Upper lobe of right lung (tissue), 1 donor: ENCODE data around the gene OR4F15. TPM values are rescaled to one million over a fixed set of nuclear protein-coding genes. Genes with fewer than 3 reads are reported as not detected.
"Not testable (repeated sequence)": the region's sequence is repeated elsewhere in the genome, so short reads cannot be mapped to it uniquely, and the experiment has no call there.

ENCODE experiments used
- ATAC-seq: fragments of 200-7000 bp; cut with Tn5 transposase; one replicate; pipeline ENCODE4 v1.9.1; 2020; ENCODE audit warnings: mild to moderate bottlenecking, moderate library complexity
- DNase-seq: peaks from one replicate; pipeline ENCODE4 v3.0.0-alpha.2; 2020
- H3K27ac ChIP-seq: fragments of 200-600 bp; one replicate; pipeline ENCODE4 v1.8.0; 2022
- H3K27me3 ChIP-seq: fragments of 200-600 bp; one replicate; pipeline ENCODE4 v1.8.0; 2022; ENCODE audit warnings: mild to moderate bottlenecking
- H3K36me3 ChIP-seq: fragments of 200-600 bp; one replicate; pipeline ENCODE4 v1.8.0; 2022
- H3K4me1 ChIP-seq: fragments of 200-600 bp; one replicate; pipeline ENCODE4 v1.8.0; 2022
- H3K4me3 ChIP-seq: fragments of 200-600 bp; one replicate; pipeline ENCODE4 v1.8.0; 2022; ENCODE audit warnings: mild to moderate bottlenecking
- H3K9me3 ChIP-seq: fragments of 200-600 bp; one replicate; pipeline ENCODE4 v1.8.0; 2022
- CTCF ChIP-seq: fragments of 200-600 bp; IDR thresholded peaks from one replicate; pipeline ENCODE4 v1.8.0; 2022; ENCODE audit warnings: antibody characterized with exemption
- intact Hi-C: fragments of 100-400 bp; cut with DNase I; formaldehyde crosslinking; loops from one replicate; pipeline ENCODE4 v1.11.0; 2022
- long read RNA-seq: library from polyadenylated mRNA; unstranded; transcript quantifications from one replicate; pipeline ENCODE4 v2.0.0, GENCODE V29; 2021
- total RNA-seq: library from RNA; stranded (reverse); fragmentation: NEBNext Ultra II Directional; extraction: Animal tissue kit (Norgen Biotek cat#: 25700); gene quantifications from one replicate; pipeline ENCODE4 v1.2.1, GENCODE V29; 2021
- donor health status: DM: no; HTN: yes; CAD: no; lungs with severe emphysema.

Gene OR4F15
- total RNA-seq, result not detected
- long read RNA-seq, result 0 reads

- ATAC-seq (no peak), DNase-seq (no peak)
- intact Hi-C loops, result no loop called here
- Histone ChIP-seq H3K9me3 (no peaks in the 10 kb centered on the region), H3K36me3 (no peaks in the 10 kb centered on the region), H3K4me1 (no peaks in the 10 kb centered on the region), H3K4me3 (no peak within 1 kb of the TSS), H3K27ac (no peak within 1 kb of the TSS), H3K27me3 (no peaks in the 10 kb centered on the region)
- no peak for TF ChIP-seq CTCF
These were observed at the start of gene OR4F15 for GRCh38 chr15:101811902-101812301. Gene OR4F15, plus strand, starts transcription at chr15:101812202. Its CDS starts 5,985 bp downstream, at chr15:101818187.

GRCh38 chr15:101764669-101765339, 47.2 kb upstream of the OR4F15 start:
- H3K36me3 ChIP-seq, H3K27me3 ChIP-seq, H3K4me3 ChIP-seq, H3K27ac ChIP-seq, ATAC-seq, DNase-seq, H3K4me1 ChIP-seq, intact Hi-C loops, H3K9me3 ChIP-seq: not testable (repeated sequence)

- H3K36me3 ChIP-seq, intact Hi-C loops, DNase-seq, ATAC-seq, H3K4me1 ChIP-seq, H3K27ac ChIP-seq, H3K9me3 ChIP-seq, H3K27me3 ChIP-seq, H3K4me3 ChIP-seq: not testable (repeated sequence)
These were observed 46.7 kb upstream of the OR4F15 start for GRCh38 chr15:101765340-101765671.

GRCh38 chr15:101765772-101766456, 46.1 kb upstream of the OR4F15 start:
- ATAC-seq, result peak; percentile 25
- Histone ChIP-seq H3K27ac (no peak overlapping the region), H3K36me3 (no peaks in the 10 kb centered on the region), H3K9me3 (no peaks in the 10 kb centered on the region), H3K4me1 (no peaks in the 10 kb centered on the region), H3K27me3 (no peaks in the 10 kb centered on the region), H3K4me3 (no peak overlapping the region)
- intact Hi-C loops, result no loop called here
- no peak for TF ChIP-seq CTCF
- no peak for DNase-seq

GRCh38 chr15:101767083-101767640, 44.8 kb upstream of the OR4F15 start:
- H3K27ac ChIP-seq, H3K4me1 ChIP-seq, H3K4me3 ChIP-seq, intact Hi-C loops, H3K9me3 ChIP-seq, DNase-seq, H3K36me3 ChIP-seq, ATAC-seq, H3K27me3 ChIP-seq: not testable (repeated sequence)

GRCh38 chr15:101772921-101773320, 39.1 kb upstream of the OR4F15 start:
- H3K27ac ChIP-seq, result no peak overlapping the region

More at GRCh38 chr15:101772921-101773320, 39.1 kb upstream of the OR4F15 start:
- intact Hi-C loops, result no loop called here
- ATAC-seq (no peak), DNase-seq (no peak)
- Histone ChIP-seq H3K36me3 (no peaks in the 10 kb centered on the region), H3K9me3 (no peaks in the 10 kb centered on the region), H3K4me1 (no peaks in the 10 kb centered on the region), H3K27me3 (no peaks in the 10 kb centered on the region), H3K4me3 (no peak overlapping the region)
- TF ChIP-seq CTCF, result no peak
